ENCODE measurements around the gene ZNF274.

ZNF274 gene

DNA sequence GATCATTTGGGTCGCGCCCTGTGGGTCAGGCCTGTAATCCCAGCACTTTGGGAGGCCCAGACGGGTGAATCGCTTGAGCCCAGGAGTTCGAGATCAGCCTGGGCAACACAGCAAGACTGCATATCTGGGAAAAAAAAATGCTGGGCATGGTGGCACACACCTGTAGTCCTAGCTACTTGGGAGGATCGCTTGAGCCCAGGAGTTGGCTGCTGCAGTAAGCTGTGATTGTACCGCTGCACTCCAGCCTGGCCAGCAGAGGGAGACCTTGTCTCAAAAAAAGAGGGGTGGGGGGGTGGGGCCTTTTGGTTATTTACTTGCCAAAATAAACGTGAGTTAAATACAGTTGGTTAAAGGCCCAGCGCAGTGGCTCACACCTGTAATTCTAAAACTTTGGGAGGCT is 36.0 kb downstream of the ZNF274 start:
- peak; percentile 57 for TF ChIP-seq RAD21 (IDR thresholded peaks at IDR 0.05; ENCODE audit: low read depth)
- TF ChIP-seq, protein P1, sequence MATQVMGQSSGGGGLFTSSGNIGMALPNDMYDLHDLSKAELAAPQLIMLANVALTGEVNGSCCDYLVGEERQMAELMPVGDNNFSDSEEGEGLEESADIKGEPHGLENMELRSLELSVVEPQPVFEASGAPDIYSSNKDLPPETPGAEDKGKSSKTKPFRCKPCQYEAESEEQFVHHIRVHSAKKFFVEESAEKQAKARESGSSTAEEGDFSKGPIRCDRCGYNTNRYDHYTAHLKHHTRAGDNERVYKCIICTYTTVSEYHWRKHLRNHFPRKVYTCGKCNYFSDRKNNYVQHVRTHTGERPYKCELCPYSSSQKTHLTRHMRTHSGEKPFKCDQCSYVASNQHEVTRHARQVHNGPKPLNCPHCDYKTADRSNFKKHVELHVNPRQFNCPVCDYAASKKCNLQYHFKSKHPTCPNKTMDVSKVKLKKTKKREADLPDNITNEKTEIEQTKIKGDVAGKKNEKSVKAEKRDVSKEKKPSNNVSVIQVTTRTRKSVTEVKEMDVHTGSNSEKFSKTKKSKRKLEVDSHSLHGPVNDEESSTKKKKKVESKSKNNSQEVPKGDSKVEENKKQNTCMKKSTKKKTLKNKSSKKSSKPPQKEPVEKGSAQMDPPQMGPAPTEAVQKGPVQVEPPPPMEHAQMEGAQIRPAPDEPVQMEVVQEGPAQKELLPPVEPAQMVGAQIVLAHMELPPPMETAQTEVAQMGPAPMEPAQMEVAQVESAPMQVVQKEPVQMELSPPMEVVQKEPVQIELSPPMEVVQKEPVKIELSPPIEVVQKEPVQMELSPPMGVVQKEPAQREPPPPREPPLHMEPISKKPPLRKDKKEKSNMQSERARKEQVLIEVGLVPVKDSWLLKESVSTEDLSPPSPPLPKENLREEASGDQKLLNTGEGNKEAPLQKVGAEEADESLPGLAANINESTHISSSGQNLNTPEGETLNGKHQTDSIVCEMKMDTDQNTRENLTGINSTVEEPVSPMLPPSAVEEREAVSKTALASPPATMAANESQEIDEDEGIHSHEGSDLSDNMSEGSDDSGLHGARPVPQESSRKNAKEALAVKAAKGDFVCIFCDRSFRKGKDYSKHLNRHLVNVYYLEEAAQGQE (IDR thresholded peaks at IDR 0.05; ENCODE audit: low read depth) = no peak

DNA sequence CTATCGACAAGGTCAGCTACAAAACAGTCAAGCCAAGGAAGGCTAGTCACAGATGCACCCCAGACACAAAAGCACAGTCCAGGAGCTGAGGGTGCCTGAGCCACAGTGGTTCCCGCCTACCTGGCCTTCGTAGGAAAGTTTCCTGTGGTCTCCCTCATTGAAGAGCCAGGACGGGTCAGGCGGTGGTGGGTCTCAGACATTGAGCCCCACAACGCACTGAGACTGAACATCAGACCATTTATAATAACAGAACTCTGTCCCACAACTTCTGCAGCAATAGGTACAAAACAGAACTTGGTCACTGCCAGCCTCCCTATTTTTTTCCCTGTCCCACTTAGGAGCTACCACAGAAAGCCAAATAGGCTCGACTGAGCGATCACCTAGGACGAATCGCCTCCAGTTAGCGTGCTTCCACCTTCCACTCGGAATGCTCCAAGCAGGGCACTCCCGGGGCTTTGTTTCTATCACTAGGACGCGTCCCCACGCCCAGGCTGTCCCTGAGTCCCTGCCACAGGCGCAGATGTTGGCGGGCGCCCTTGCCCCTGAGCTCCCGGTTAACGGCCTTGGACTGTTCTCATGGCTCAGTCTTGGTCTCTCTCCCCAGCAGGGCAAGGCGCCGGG is 45.2 kb downstream of the ZNF274 start:
- TF ChIP-seq NFIC (IDR thresholded peaks at IDR 0.05) (no peak), YY1 (IDR thresholded peaks at IDR 0.05; ENCODE audit: low read depth) (no peak), CREB1 (IDR thresholded peaks at IDR 0.05; ENCODE audit: low read depth) (no peak), TAF1 (IDR thresholded peaks at IDR 0.05; ENCODE audit: low read depth) (no peak), RAD21 (IDR thresholded peaks at IDR 0.05; ENCODE audit: low read depth) (no peak), TCF12 (IDR thresholded peaks at IDR 0.05; ENCODE audit: low read depth) (no peak)

DNA sequence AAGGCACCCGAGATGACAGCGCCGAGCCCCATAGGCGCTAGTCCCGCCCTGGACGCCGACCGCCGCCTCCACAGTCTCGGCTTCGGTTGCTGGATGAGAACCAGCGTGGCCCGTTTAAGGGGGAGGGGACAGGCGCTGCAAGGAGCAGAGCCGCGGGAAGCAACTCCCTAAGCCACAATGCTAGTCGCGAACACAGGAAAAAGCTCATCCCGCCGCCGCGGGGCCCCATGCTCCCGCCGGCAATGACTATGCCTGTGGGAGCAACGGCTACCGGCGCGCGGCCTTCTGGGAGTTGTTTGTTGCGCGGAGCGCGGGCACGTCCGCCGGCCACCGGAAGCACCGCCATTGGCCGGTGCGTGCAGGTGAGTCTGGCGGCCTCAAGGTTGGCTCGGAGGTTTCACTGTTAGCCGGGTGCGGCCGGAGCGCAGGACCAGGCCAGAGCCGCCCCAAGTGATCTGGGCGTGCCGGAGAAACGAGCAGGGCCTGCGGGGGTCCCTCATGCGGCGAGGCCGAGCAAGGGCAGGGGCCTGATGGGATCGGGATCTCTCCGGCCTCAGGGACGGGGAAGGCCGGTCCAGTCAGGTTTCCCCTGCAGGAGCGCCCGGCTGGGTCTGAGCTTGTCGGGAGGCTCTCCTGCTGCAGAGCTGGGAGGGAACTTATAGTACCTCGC is 45.9 kb downstream of the ZNF274 start, which contains the start of gene ZNF544:
TSS of gene ZNF544 (plus strand) at position 330 of the 670 bp plus-strand sequence. CDS start 15,110 bp downstream, outside the sequence.
- TF ChIP-seq TEAD4 (IDR thresholded peaks at IDR 0.05) (0 out of 2 replicates have a peak, but pooled peaks have one; percentile 10), CREB1 (IDR thresholded peaks at IDR 0.05; ENCODE audit: low read depth) (no peak), ZBTB7A (IDR thresholded peaks at IDR 0.05; ENCODE audit: low read depth) (no peak), EP300 (IDR thresholded peaks at IDR 0.05; ENCODE audit: borderline replicate concordance) (peak; percentile 37; the same call in 1 of the 2 replicates), USF1 (IDR thresholded peaks at IDR 0.05) (no peak), TAF1 (IDR thresholded peaks at IDR 0.05; ENCODE audit: low read depth) (peak; percentile 80), RAD21 (IDR thresholded peaks at IDR 0.05; ENCODE audit: low read depth) (no peak), TCF12 (IDR thresholded peaks at IDR 0.05; ENCODE audit: low read depth) (peak; percentile 64), MAX (IDR thresholded peaks at IDR 0.05) (peak; percentile 89), NFIC (IDR thresholded peaks at IDR 0.05) (no peak), FOXM1 (IDR thresholded peaks at IDR 0.05; ENCODE audit: borderline replicate concordance, low read depth) (no peak), EGR1 (IDR thresholded peaks at IDR 0.05) (0 out of 2 replicates have a peak, but pooled peaks have one; percentile 29), CEBPB (IDR thresholded peaks at IDR 0.05) (no peak; the same call in 1 of the 2 replicates), YY1 (IDR thresholded peaks at IDR 0.05; ENCODE audit: low read depth) (peak; percentile 94)
- TF ChIP-seq, protein P1 (IDR thresholded peaks at IDR 0.05; ENCODE audit: low read depth) = no peak

DNA sequence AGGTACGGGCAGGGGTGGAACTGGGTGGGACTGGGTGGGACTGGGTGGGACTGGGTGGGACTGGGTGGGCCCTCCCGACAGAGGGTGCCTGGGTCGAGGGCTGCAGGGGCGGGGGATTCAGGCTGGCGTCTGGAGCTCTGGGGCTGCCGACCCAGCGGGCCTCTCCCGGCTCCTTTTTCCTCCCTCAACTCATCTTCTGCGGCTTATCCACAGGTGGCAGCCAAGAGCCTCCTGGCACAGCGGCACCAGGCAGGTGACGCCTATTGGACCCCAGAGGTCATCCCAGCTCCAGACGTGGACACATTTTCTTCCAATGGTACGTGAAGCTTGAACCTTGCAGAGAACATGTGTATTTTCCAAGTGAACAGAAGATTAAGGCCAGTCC is 46.4 kb downstream of the ZNF274 start:
- TF ChIP-seq RAD21 (IDR thresholded peaks at IDR 0.05; ENCODE audit: low read depth) = 0 out of 2 replicates have a peak, but pooled peaks have one; percentile 16
- no peak for TF ChIP-seq FOXM1 (IDR thresholded peaks at IDR 0.05; ENCODE audit: borderline replicate concordance, low read depth)

GRCh38 chr19:58237324-58237723 is 54.5 kb downstream of the ZNF274 start:
- no peak for TF ChIP-seq EP300 (IDR thresholded peaks at IDR 0.05; ENCODE audit: borderline replicate concordance)
- TF ChIP-seq USF1 (IDR thresholded peaks at IDR 0.05) = no peak
- TF ChIP-seq, protein P1 (IDR thresholded peaks at IDR 0.05; ENCODE audit: low read depth) = no peak
- TF ChIP-seq ZBTB7A (IDR thresholded peaks at IDR 0.05; ENCODE audit: low read depth) = no peak
- TF ChIP-seq EGR1 (IDR thresholded peaks at IDR 0.05) = no peak
- TF ChIP-seq YY1 (IDR thresholded peaks at IDR 0.05; ENCODE audit: low read depth) = no peak
- TF ChIP-seq CEBPB (IDR thresholded peaks at IDR 0.05) = no peak
- TF ChIP-seq RAD21 (IDR thresholded peaks at IDR 0.05; ENCODE audit: low read depth) = no peak

All from Ishikawa (cell line).